ENCODE results near the gene ARHGEF17. TPM values are rescaled to one million over a fixed set of nuclear protein-coding genes. Genes with fewer than 3 reads are reported as not detected.
A peak's percentile ranks its signal among the peaks of the same experiment; 100 is the strongest.

The ARHGEF17 gene
- total RNA-seq, 1 experiment from 2014 or later: not detected

- H3K79me2 ChIP-seq (ENCODE audit: low read length): peaks cover 54% of the 10 kb centered on the region
- H3K27ac ChIP-seq (ENCODE audit: low read length): peak overlapping the region; percentile 55
- no peak overlapping the region for H3K4me2 ChIP-seq (ENCODE audit: low read depth, low read length, poor library complexity, severe bottlenecking)
- H3K4me3 ChIP-seq (ENCODE audit: low read length): no peak overlapping the region
- no peak overlapping the region for H2AFZ ChIP-seq (ENCODE audit: low read length)
- no peak for DNase-seq
- peaks cover 16% of the 10 kb centered on the region; the same call in 1 of the 2 replicates for H4K20me1 ChIP-seq (ENCODE audit: insufficient read depth, low read depth, low read length)
- H3K36me3 ChIP-seq (ENCODE audit: insufficient read depth, low read length): peaks cover 15% of the 10 kb centered on the region
- H3K4me1 ChIP-seq (ENCODE audit: low read length): peaks cover 71% of the 10 kb centered on the region
- H3K9ac ChIP-seq (ENCODE audit: low read length): 0 out of 2 replicates have a peak overlapping the region, but pooled peaks have one; percentile 18
- no peaks in the 10 kb centered on the region for H3K27me3 ChIP-seq (ENCODE audit: low read length)
- no peaks in the 10 kb centered on the region for H3K9me2 ChIP-seq (replicated peaks; ENCODE audit: insufficient read depth, low read length)
- no peaks in the 10 kb centered on the region for H3K9me3 ChIP-seq (ENCODE audit: low read length)
Measured at GRCh38 chr11:73390601-73391565, 82.8 kb downstream of the ARHGEF17 start.

DNA sequence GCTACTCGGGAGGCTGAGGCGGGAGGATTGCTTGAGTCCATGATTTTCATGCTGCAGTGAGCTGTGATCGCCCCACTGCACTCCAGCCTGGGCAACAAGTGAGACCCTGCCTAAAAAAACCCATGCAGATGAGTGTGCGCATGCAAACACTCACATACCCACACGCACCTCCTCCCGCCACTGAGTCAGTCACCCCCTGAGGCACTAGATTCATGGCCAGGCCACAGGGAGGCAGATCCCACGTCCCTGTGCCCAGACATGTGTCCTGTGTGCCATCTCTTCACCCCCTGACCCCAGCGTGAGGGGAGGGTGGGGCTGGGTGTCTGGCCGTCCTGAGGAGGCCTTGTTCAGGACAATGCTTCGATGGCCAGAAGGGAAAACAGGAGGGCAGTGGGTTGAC is 83.6 kb downstream of the ARHGEF17 start:
- Histone ChIP-seq H3K27ac (ENCODE audit: low read length) (no peak overlapping the region), H3K9me3 (ENCODE audit: low read length) (no peaks in the 10 kb centered on the region), H4K20me1 (ENCODE audit: insufficient read depth, low read depth, low read length) (peaks cover 16% of the 10 kb centered on the region; the same call in 1 of the 2 replicates), H2AFZ (ENCODE audit: low read length) (no peak overlapping the region), H3K4me3 (ENCODE audit: low read length) (no peak overlapping the region), H3K27me3 (ENCODE audit: low read length) (no peaks in the 10 kb centered on the region), H3K4me2 (ENCODE audit: low read depth, low read length, poor library complexity, severe bottlenecking) (no peak overlapping the region), H3K9ac (ENCODE audit: low read length) (no peak overlapping the region), H3K36me3 (ENCODE audit: insufficient read depth, low read length) (peaks cover 15% of the 10 kb centered on the region), H3K4me1 (ENCODE audit: low read length) (peaks cover 63% of the 10 kb centered on the region), H3K79me2 (ENCODE audit: low read length) (peaks cover 46% of the 10 kb centered on the region), H3K9me2 (replicated peaks; ENCODE audit: insufficient read depth, low read length) (no peaks in the 10 kb centered on the region)
- DNase-seq: no peak

DNA sequence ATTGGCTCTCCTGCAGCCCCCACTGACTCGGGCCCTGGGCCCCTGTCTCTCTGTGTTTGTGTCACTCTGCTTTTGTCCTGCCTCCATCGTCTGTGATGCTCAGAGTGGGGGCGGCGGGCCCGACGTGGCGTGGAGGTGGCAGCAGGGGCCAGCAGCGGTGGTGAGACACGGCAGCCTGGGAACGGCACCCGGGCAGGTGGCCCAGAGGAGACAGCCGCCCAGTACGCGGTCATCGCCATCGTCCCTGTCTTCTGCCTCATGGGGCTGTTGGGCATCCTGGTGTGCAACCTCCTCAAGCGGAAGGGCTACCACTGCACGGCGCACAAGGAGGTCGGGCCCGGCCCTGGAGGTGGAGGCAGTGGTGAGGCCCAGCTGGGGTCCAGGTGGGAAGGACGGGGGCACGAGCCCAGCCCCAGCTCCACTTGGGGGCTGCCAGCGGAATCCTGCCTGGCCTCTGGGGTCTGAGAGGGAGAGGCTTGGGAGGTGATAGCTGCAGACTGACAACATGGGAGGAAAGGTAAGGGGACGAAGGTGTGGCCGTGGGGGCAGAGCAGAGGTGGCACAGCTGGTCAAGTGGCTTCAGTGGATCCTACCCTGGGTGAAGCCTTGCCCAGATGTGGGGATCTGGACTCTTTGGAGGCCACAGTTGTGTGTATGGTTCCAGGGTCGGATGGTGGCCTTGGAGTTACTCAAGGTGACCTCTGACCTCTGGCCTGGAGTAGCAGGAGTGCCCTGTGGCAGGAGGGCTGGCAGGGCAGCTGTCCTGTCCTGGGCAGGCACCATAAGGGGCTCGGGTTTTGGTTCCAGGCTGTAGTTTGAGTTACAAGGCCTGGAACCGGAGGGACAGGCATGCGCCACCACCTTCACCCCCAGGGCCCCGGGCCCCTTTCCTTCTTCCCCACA is 84.3 kb downstream of the ARHGEF17 start:
- H3K4me2 ChIP-seq (ENCODE audit: low read depth, low read length, poor library complexity, severe bottlenecking): no peak overlapping the region
- no peak for DNase-seq
- H4K20me1 ChIP-seq (ENCODE audit: insufficient read depth, low read depth, low read length): peaks cover 16% of the 10 kb centered on the region; the same call in 1 of the 2 replicates
- H3K36me3 ChIP-seq (ENCODE audit: insufficient read depth, low read length): peaks cover 15% of the 10 kb centered on the region
- H2AFZ ChIP-seq (ENCODE audit: low read length): no peak overlapping the region
- no peak overlapping the region for H3K4me3 ChIP-seq (ENCODE audit: low read length)
- peak overlapping the region; percentile 11; the same call in 1 of the 2 replicates for H3K9ac ChIP-seq (ENCODE audit: low read length)
- no peaks in the 10 kb centered on the region for H3K9me2 ChIP-seq (replicated peaks; ENCODE audit: insufficient read depth, low read length)
- no peaks in the 10 kb centered on the region for H3K27me3 ChIP-seq (ENCODE audit: low read length)
- no peak overlapping the region for H3K27ac ChIP-seq (ENCODE audit: low read length)
- peaks cover 39% of the 10 kb centered on the region for H3K79me2 ChIP-seq (ENCODE audit: low read length)
- no peaks in the 10 kb centered on the region for H3K9me3 ChIP-seq (ENCODE audit: low read length)
- H3K4me1 ChIP-seq (ENCODE audit: low read length): peaks cover 56% of the 10 kb centered on the region

DNA sequence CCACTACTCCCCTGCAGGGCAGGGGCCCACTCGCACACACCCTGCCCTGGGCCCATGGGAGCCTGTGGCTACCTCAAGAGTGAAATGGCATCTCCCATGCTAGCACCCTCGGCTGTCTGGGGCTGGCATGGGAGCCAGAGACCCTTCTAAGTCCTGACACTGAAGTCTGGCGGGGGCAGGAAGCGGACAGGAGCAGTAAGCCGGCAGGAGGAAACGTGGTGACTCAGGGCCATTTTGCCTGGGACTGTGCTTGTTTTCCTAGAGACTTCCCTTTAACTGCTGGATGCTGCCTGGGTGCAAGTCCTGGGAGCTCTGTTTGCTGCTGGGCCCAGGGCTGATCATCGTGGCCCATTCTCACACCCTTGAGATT is 84.9 kb downstream of the ARHGEF17 start:
- no peak for DNase-seq
- no peaks in the 10 kb centered on the region for H3K27me3 ChIP-seq (ENCODE audit: low read length)
- H3K4me3 ChIP-seq (ENCODE audit: low read length): no peak overlapping the region
- no peaks in the 10 kb centered on the region for H3K9me3 ChIP-seq (ENCODE audit: low read length)
- no peaks in the 10 kb centered on the region for H3K9me2 ChIP-seq (replicated peaks; ENCODE audit: insufficient read depth, low read length)
- peaks cover 50% of the 10 kb centered on the region for H3K4me1 ChIP-seq (ENCODE audit: low read length)
- no peak overlapping the region for H3K4me2 ChIP-seq (ENCODE audit: low read depth, low read length, poor library complexity, severe bottlenecking)
- H3K27ac ChIP-seq (ENCODE audit: low read length): no peak overlapping the region
- H3K9ac ChIP-seq (ENCODE audit: low read length): peak overlapping the region; percentile 11; the same call in 1 of the 2 replicates
- H2AFZ ChIP-seq (ENCODE audit: low read length): no peak overlapping the region
- H3K36me3 ChIP-seq (ENCODE audit: insufficient read depth, low read length): peaks cover 15% of the 10 kb centered on the region
- peaks cover 16% of the 10 kb centered on the region; the same call in 1 of the 2 replicates for H4K20me1 ChIP-seq (ENCODE audit: insufficient read depth, low read depth, low read length)
- peaks cover 33% of the 10 kb centered on the region for H3K79me2 ChIP-seq (ENCODE audit: low read length)

DNA sequence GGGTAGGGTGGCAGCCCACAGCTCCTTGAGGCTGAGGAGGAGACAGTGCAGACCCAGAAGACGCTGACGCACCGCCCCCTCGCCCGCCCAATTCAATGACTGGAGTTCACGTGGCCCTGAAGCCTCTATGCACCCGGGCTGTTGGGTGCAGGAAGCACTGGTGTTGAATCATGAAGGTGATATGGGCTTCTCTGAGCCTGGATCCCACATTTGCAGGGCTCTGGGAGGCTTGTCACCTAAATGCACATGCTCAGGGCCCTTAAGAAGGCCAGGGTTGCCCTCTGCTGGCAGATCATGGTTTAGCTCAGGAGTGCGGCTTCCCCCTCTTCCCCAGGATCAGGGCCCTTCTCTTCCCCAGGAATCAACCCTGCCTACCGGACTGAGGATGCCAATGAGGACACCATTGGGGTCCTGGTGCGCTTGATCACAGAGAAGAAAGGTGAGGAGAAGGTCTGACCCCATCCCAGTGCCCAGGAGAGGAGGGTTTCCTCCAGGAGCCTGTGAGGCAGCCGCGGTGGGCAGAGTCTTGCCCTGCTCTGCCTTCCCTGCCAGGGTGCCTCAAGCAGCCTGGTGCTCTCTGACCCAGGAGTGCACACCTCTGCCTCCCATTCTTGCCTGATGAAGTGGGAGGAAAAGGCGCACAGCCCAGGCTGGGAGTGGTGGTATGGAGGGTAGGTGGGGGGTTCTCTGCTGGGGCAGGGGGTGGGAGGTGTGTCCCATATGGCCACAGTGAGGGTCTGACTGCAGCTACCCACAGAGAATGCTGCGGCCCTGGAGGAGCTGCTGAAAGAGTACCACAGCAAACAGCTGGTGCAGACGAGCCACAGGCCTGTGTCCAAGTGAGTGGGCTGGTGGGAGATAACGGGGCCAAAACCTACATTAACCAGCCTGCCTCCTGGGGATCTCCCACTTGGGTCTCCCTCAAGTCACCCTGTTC is 85.7 kb downstream of the ARHGEF17 start:
- H3K4me1 ChIP-seq (ENCODE audit: low read length): peaks cover 42% of the 10 kb centered on the region
- DNase-seq: peak; percentile 94
- H3K9ac ChIP-seq (ENCODE audit: low read length): peak overlapping the region; percentile 11; the same call in 1 of the 2 replicates
- H3K9me3 ChIP-seq (ENCODE audit: low read length): no peaks in the 10 kb centered on the region
- no peaks in the 10 kb centered on the region for H3K9me2 ChIP-seq (replicated peaks; ENCODE audit: insufficient read depth, low read length)
- peaks cover 16% of the 10 kb centered on the region; the same call in 1 of the 2 replicates for H4K20me1 ChIP-seq (ENCODE audit: insufficient read depth, low read depth, low read length)
- H2AFZ ChIP-seq (ENCODE audit: low read length): no peak overlapping the region
- H3K79me2 ChIP-seq (ENCODE audit: low read length): peaks cover 25% of the 10 kb centered on the region
- H3K36me3 ChIP-seq (ENCODE audit: insufficient read depth, low read length): peaks cover 15% of the 10 kb centered on the region
- H3K27ac ChIP-seq (ENCODE audit: low read length): no peak overlapping the region
- no peaks in the 10 kb centered on the region for H3K27me3 ChIP-seq (ENCODE audit: low read length)
- no peak overlapping the region for H3K4me2 ChIP-seq (ENCODE audit: low read depth, low read length, poor library complexity, severe bottlenecking)
- H3K4me3 ChIP-seq (ENCODE audit: low read length): no peak overlapping the region

GRCh38 chr11:73394416-73395296 is 86.6 kb downstream of the ARHGEF17 start:
- Histone ChIP-seq H3K4me3 (ENCODE audit: low read length) (no peak overlapping the region), H3K27ac (ENCODE audit: low read length) (no peak overlapping the region), H3K4me1 (ENCODE audit: low read length) (peaks cover 33% of the 10 kb centered on the region), H3K9me2 (replicated peaks; ENCODE audit: insufficient read depth, low read length) (no peaks in the 10 kb centered on the region), H3K79me2 (ENCODE audit: low read length) (peaks cover 17% of the 10 kb centered on the region), H3K9me3 (ENCODE audit: low read length) (no peaks in the 10 kb centered on the region), H4K20me1 (ENCODE audit: insufficient read depth, low read depth, low read length) (peaks cover 14% of the 10 kb centered on the region; the same call in 1 of the 2 replicates), H3K36me3 (ENCODE audit: insufficient read depth, low read length) (peaks cover 19% of the 10 kb centered on the region), H2AFZ (ENCODE audit: low read length) (no peak overlapping the region), H3K4me2 (ENCODE audit: low read depth, low read length, poor library complexity, severe bottlenecking) (no peak overlapping the region), H3K27me3 (ENCODE audit: low read length) (no peaks in the 10 kb centered on the region), H3K9ac (ENCODE audit: low read length) (no peak overlapping the region)
- DNase-seq: no peak
